Dendritic cell treated with granulocyte-macrophage colony-stimulating factor and Interleukin-4, amounts not matched to agents 40 ng/mL and 50 ng/mL, for 4 days (primary cell): ENCODE measurements around the gene CSMD2.

Source experiments
- H3K27ac Mint-ChIP-seq: one replicate; pipeline ENCODE4 v1.8.0; 2022; ENCODE audit warnings: mild to moderate bottlenecking, mixed read lengths
- H3K27me3 Mint-ChIP-seq: one replicate; pipeline ENCODE4 v1.8.0; 2022; ENCODE audit warnings: mild to moderate bottlenecking, mixed read lengths
- H3K36me3 Mint-ChIP-seq: one replicate; pipeline ENCODE4 v1.8.0; 2022; ENCODE audit warnings: low read depth, mixed read lengths
- H3K4me1 Mint-ChIP-seq: one replicate; pipeline ENCODE4 v1.8.0; 2022; ENCODE audit warnings: low read depth, mixed read lengths
- H3K4me3 Mint-ChIP-seq: one replicate; pipeline ENCODE4 v1.8.0; 2022; ENCODE audit warnings: mild to moderate bottlenecking, moderate library complexity, mixed read lengths
- H3K9me3 Mint-ChIP-seq: one replicate; pipeline ENCODE4 v1.8.0; 2022; ENCODE audit warnings: mixed read lengths
- intact Hi-C: fragments of 100-400 bp; cut with micrococcal nuclease; formaldehyde crosslinking; loops from one replicate; pipeline ENCODE4 v1.15.0; 2022

The CSMD2 gene

GRCh38 chr1:34166625-34167361, 1.8 kb upstream of the CSMD2 start:
- H3K36me3 Mint-ChIP-seq = no peaks in the 10 kb centered on the region
- intact Hi-C loops = no loop called here
- H3K27ac Mint-ChIP-seq = no peak overlapping the region
- no peaks in the 10 kb centered on the region for H3K4me1 Mint-ChIP-seq
- H3K27me3 Mint-ChIP-seq = peaks cover 83% of the 10 kb centered on the region
- H3K9me3 Mint-ChIP-seq = no peaks in the 10 kb centered on the region
- H3K4me3 Mint-ChIP-seq = no peak overlapping the region

GRCh38 chr1:34166191-34166624, 1.2 kb upstream of the CSMD2 start:
- Mint-ChIP-seq H3K27ac (no peak overlapping the region), H3K4me1 (no peaks in the 10 kb centered on the region), H3K9me3 (no peaks in the 10 kb centered on the region), H3K36me3 (no peaks in the 10 kb centered on the region), H3K4me3 (no peak overlapping the region), H3K27me3 (peaks cover 88% of the 10 kb centered on the region)
- intact Hi-C loops = no loop called here

- Mint-ChIP-seq H3K4me1 (no peaks in the 10 kb centered on the region), H3K27me3 (peaks cover 86% of the 10 kb centered on the region), H3K9me3 (no peaks in the 10 kb centered on the region), H3K27ac (no peak overlapping the region), H3K36me3 (no peaks in the 10 kb centered on the region), H3K4me3 (no peak overlapping the region)
- intact Hi-C loops = no loop called here
Measured at GRCh38 chr1:34165422-34165921, 442 bp upstream of the CSMD2 start.

- Mint-ChIP-seq H3K9me3 (no peaks in the 10 kb centered on the region), H3K4me1 (no peaks in the 10 kb centered on the region)
Measured at GRCh38 chr1:34163792-34164731, 968 bp downstream of the CSMD2 start.

GRCh38 chr1:34162852-34163766, 1.9 kb downstream of the CSMD2 start:
- H3K27me3 Mint-ChIP-seq = peaks cover 77% of the 10 kb centered on the region
- H3K4me1 Mint-ChIP-seq = no peaks in the 10 kb centered on the region
- no peak overlapping the region for H3K27ac Mint-ChIP-seq
- intact Hi-C loops = no loop called here
- H3K4me3 Mint-ChIP-seq = no peak overlapping the region
- H3K9me3 Mint-ChIP-seq = no peaks in the 10 kb centered on the region
- no peaks in the 10 kb centered on the region for H3K36me3 Mint-ChIP-seq

More at GRCh38 chr1:34163792-34164731, 968 bp downstream of the CSMD2 start:
- H3K36me3 Mint-ChIP-seq = no peaks in the 10 kb centered on the region
- H3K27ac Mint-ChIP-seq = no peak overlapping the region
- H3K27me3 Mint-ChIP-seq = peaks cover 85% of the 10 kb centered on the region
- intact Hi-C loops = no loop called here
- H3K4me3 Mint-ChIP-seq = no peak overlapping the region

GRCh38 chr1:34156739-34157138, 8.3 kb downstream of the CSMD2 start:
- Mint-ChIP-seq H3K36me3 (no peaks in the 10 kb centered on the region), H3K4me3 (no peak overlapping the region), H3K4me1 (no peaks in the 10 kb centered on the region), H3K27me3 (peaks cover 23% of the 10 kb centered on the region), H3K27ac (no peak overlapping the region), H3K9me3 (no peaks in the 10 kb centered on the region)
- intact Hi-C loops = no loop called here

- Mint-ChIP-seq H3K27me3 (peaks cover 16% of the 10 kb centered on the region), H3K27ac (no peak overlapping the region), H3K4me1 (no peaks in the 10 kb centered on the region), H3K36me3 (no peaks in the 10 kb centered on the region), H3K4me3 (no peak overlapping the region), H3K9me3 (no peaks in the 10 kb centered on the region)
- intact Hi-C loops = no loop called here
Measured at GRCh38 chr1:34155860-34156259, 9.2 kb downstream of the CSMD2 start.

- no peaks in the 10 kb centered on the region for H3K9me3 Mint-ChIP-seq
- no peak overlapping the region for H3K27ac Mint-ChIP-seq
Measured at GRCh38 chr1:34153246-34153645, 11.8 kb downstream of the CSMD2 start.

GRCh38 chr1:34149501-34149900, 15.5 kb downstream of the CSMD2 start:
- Mint-ChIP-seq H3K36me3 (no peaks in the 10 kb centered on the region), H3K4me3 (no peak overlapping the region), H3K9me3 (no peaks in the 10 kb centered on the region), H3K27me3 (peaks cover 11% of the 10 kb centered on the region), H3K4me1 (no peaks in the 10 kb centered on the region), H3K27ac (no peak overlapping the region)
- intact Hi-C loops = no loop called here

More at GRCh38 chr1:34153246-34153645, 11.8 kb downstream of the CSMD2 start:
- Mint-ChIP-seq H3K4me3 (no peak overlapping the region), H3K36me3 (no peaks in the 10 kb centered on the region), H3K4me1 (no peaks in the 10 kb centered on the region), H3K27me3 (peaks cover 8% of the 10 kb centered on the region)
- intact Hi-C loops = no loop called here

- H3K9me3 Mint-ChIP-seq = no peaks in the 10 kb centered on the region
- peaks cover 8% of the 10 kb centered on the region for H3K27me3 Mint-ChIP-seq
- no peak overlapping the region for H3K27ac Mint-ChIP-seq
- H3K36me3 Mint-ChIP-seq = no peaks in the 10 kb centered on the region
- intact Hi-C loops = no loop called here
- H3K4me3 Mint-ChIP-seq = no peak overlapping the region
- no peaks in the 10 kb centered on the region for H3K4me1 Mint-ChIP-seq
Measured at GRCh38 chr1:34147301-34147700, 17.7 kb downstream of the CSMD2 start.

- peaks cover 6% of the 10 kb centered on the region for H3K27me3 Mint-ChIP-seq
- no peak overlapping the region for H3K4me3 Mint-ChIP-seq
- peaks cover 11% of the 10 kb centered on the region for H3K4me1 Mint-ChIP-seq
- no peaks in the 10 kb centered on the region for H3K36me3 Mint-ChIP-seq
- H3K9me3 Mint-ChIP-seq = no peaks in the 10 kb centered on the region
- intact Hi-C loops = no loop called here
- no peak overlapping the region for H3K27ac Mint-ChIP-seq
Measured at GRCh38 chr1:34144766-34145165, 20.3 kb downstream of the CSMD2 start.

- Mint-ChIP-seq H3K27ac (no peak overlapping the region), H3K4me3 (no peak overlapping the region), H3K9me3 (no peaks in the 10 kb centered on the region), H3K27me3 (peaks cover 6% of the 10 kb centered on the region), H3K36me3 (no peaks in the 10 kb centered on the region), H3K4me1 (peaks cover 11% of the 10 kb centered on the region)
- intact Hi-C loops = no loop called here
Measured at GRCh38 chr1:34143975-34144374, 21.1 kb downstream of the CSMD2 start.

GRCh38 chr1:34140011-34140676, 24.9 kb downstream of the CSMD2 start:
- peaks cover 11% of the 10 kb centered on the region for H3K4me1 Mint-ChIP-seq
- no peak overlapping the region for H3K27ac Mint-ChIP-seq
- peaks cover 8% of the 10 kb centered on the region for H3K27me3 Mint-ChIP-seq
- no peaks in the 10 kb centered on the region for H3K36me3 Mint-ChIP-seq
- intact Hi-C loops = no loop called here
- H3K4me3 Mint-ChIP-seq = no peak overlapping the region
- no peaks in the 10 kb centered on the region for H3K9me3 Mint-ChIP-seq
